T-helper 9 cell (primary cell): ENCODE data around the gene SLC2A2.

ENCODE experiments used
- DNase-seq: peaks from one replicate; pipeline ENCODE4 v3.0.0-alpha.2; 2020
- total RNA-seq, 2 donors: gene quantifications; one replicate each; lab custom pipeline; 2026; lab: John Stamatoyannopoulos, UW

The SLC2A2 gene
- total RNA-seq, result 0 reads per million in 2 donors

DNA sequence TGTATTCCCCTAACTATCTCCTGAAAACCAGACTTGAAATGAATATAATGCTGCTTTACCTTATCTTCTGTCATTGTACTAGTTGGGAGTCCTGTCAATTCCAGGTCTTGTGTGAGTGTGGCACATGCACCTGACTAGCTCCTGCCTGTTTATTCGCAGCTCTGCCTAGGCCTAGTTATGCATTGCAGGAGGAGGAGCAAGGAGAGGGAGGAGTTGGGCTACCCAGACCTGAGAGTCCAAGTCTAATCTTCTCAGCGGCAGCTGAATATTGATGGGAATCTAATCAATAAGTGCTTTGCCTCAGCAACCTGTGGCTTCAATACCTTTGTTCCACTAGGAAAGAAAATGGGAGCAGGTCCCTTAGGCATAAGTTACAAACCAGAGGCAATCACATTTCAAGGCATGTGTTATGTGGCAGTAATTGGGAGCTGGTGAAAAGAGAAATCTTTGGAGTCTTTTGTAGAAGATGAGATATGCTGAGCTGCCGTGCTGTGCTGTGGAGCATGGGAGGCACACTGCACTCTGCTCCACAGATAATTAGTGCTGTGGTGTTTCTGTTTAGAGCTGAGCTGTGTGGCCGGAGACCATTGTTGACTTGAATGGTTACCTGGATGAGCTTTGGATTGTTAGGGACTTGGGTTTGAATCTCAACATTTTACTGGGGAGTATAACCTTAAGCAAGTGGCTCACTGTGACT is at the start of gene SLC2A2:
Gene SLC2A2 (minus strand): TSS at position 124 of the 697 bp plus-strand sequence. CDS start 50 bp downstream, at position 74.
- no peak for DNase-seq

GRCh38 chr3:171072432-171072831 is 45.9 kb upstream of the SLC2A2 start:
- no peak for DNase-seq

DNA sequence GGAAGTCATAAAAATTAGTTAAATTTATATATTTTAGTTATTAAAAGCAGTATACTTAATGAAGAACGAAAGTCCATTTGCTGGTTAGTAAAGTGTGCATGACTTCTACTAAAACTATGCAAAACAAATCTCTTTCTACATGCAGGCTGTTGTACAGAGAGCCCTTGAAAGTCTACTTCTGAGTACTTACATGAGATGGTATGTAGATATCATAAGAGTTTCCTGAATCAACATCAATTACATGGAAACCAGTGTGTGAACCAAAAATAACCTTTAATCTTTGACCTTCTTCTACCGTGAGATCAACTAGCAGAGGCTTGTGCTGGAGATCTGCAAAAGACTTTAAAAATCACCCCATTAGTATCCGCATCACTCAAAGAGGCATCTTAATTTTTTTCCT is 42.1 kb upstream of the SLC2A2 start:
- no peak for DNase-seq

DNA sequence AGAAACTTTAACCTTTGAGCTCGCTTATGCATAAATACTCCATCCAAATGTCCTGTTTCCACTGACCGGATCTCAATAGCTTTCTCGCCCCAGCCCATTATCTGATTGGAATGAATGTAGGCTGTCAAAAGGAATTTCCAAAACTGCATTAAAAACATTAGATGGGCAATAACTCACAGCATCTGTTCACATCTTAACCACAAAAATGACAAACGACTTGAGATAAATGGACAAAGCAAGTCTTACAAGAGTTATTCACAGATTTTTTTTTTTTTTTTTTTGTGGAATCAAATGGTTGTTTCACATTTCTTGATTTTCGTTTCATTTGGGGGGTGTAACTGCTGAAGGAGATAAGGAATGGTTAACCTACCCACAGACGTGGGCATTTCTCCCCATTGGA is 39.7 kb upstream of the SLC2A2 start:
- DNase-seq, result no peak

GRCh38 chr3:171065732-171066131 is 39.2 kb upstream of the SLC2A2 start:
- DNase-seq, result no peak

- DNase-seq, result no peak
These were observed 37.9 kb upstream of the SLC2A2 start for GRCh38 chr3:171064461-171064860.

GRCh38 chr3:171061749-171062148 is 35.2 kb upstream of the SLC2A2 start:
- DNase-seq, result no peak

DNA sequence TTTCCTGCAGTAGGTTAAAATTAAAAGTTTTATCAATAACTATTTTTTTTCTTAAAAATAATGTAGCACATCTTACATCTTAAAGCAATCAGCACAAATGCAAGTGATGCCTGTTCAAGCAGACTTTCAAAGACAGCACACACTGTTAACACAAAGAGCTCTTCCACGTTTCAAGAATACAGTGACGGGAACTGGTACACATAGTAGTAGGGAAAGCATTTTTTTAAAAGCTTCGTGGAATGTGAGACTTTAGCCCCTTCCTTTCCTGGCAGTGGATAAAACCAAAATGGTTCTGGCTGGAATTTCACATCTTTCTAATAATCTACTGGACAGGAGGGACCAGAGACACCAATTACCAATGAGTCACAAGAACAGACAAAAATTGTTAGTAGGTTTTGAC is 33.5 kb upstream of the SLC2A2 start:
- DNase-seq, result no peak

- DNase-seq, result no peak
These were observed 32.5 kb upstream of the SLC2A2 start for GRCh38 chr3:171058873-171059603.

- DNase-seq, result no peak
These were observed 31.5 kb upstream of the SLC2A2 start for GRCh38 chr3:171058058-171058457.

- DNase-seq, result no peak
These were observed 30.6 kb upstream of the SLC2A2 start for GRCh38 chr3:171057072-171057471.

DNA sequence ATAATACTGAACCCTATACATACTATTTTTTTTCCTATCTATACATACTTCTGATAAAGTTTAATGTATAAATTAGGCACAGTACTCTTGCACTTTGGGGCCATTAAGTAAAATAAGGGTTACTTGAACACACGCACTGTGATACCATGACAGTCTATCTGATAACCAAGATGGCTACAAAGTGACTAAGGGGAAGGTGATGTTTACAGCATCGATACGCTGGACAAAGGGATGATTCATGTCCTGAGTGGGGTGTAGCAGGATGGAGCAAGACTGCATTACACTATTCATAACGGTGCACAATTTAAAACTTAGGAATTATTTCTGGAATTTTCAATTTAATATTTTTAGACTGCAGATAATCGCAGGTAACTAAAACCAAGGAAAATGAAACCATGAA is 30.0 kb upstream of the SLC2A2 start:
- DNase-seq, result no peak

DNA sequence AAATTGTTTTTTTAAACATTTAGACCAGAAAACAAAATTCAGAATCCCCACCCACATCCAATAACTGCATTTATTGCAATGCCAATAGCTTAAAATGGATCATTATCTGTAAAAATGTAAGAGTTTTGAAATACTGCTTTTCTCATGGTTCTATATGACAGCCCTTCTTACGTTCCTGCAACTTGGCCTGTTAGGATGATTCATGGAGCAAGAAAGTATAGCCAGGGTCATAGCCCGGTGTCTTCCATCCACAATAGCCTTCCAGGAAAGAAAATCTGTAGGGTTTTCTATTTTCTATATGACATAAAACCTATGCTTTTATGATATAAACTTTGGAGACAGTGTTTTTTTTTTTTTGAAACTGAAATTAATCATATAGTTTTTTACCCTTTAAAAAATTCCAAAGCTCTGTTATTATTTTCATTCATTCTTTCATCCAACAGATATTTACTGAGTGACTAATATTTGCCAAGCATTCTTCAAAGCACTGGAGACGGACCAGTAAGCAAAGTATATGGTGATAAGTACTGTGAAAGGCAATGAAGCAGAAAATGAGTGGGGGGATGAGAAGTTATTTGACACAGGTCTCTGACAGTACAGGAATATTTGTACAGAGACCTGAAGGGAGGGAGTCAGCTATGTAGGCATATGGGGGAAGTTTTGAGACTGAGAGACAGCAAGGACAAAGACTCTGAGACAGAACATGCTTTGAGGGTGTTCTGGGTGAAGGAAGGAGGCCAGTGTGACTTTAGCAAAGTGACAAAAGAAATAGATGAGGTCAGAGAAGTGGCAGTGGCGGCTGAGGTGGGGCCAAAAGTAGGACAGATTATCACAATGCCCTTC is 29.0 kb upstream of the SLC2A2 start:
- DNase-seq, result no peak

- no peak for DNase-seq
These were observed 28.4 kb upstream of the SLC2A2 start for GRCh38 chr3:171054921-171055320.

DNA sequence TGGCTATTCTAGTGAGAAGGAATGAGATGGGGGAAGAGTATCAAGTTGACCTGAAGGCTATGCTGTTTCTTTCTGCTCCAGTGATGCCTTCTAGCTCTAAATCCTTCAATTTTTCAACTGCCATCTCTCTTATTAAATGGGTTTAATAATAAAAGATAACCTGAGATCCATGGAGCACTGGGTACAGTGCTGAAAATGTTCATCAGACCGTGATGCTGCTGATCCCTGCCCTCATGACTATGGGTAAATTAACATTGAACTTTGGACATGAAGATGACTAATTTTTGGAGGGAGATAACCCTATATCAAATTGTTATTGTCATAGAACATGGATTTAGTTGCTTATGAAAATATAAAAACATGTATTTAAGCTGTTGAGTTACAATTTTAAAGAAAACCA is 27.7 kb upstream of the SLC2A2 start:
- no peak for DNase-seq

DNA sequence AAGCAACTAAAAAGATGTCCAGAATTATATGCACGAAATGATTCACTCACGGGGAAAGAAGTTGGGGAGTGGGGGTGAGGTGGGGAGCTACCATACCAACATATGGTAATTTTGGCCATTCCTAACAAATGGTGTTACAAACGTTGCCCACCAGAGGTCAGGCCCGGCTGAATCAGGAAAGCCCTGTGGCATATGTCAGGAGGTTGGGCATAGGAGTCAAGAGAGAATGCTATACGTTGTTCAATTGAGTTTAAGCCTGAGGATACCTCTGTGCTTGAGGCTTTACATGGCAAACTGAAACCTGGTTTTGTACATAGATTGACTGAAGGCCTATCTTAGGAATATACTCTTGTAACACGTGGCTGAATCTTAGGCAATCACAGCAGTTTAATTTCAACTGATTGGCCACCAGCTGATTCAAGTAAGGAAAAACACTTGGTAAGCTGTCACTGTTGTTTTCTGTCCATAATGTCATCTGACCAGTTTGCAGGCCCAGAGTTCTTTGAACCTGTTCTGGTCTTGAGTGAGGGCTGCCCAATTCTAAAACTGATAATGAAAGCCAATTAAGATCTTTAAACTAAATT is 23.4 kb upstream of the SLC2A2 start:
- DNase-seq, result peak; percentile 20

- no peak for DNase-seq
These were observed 20.2 kb upstream of the SLC2A2 start for GRCh38 chr3:171046760-171047159.

DNA sequence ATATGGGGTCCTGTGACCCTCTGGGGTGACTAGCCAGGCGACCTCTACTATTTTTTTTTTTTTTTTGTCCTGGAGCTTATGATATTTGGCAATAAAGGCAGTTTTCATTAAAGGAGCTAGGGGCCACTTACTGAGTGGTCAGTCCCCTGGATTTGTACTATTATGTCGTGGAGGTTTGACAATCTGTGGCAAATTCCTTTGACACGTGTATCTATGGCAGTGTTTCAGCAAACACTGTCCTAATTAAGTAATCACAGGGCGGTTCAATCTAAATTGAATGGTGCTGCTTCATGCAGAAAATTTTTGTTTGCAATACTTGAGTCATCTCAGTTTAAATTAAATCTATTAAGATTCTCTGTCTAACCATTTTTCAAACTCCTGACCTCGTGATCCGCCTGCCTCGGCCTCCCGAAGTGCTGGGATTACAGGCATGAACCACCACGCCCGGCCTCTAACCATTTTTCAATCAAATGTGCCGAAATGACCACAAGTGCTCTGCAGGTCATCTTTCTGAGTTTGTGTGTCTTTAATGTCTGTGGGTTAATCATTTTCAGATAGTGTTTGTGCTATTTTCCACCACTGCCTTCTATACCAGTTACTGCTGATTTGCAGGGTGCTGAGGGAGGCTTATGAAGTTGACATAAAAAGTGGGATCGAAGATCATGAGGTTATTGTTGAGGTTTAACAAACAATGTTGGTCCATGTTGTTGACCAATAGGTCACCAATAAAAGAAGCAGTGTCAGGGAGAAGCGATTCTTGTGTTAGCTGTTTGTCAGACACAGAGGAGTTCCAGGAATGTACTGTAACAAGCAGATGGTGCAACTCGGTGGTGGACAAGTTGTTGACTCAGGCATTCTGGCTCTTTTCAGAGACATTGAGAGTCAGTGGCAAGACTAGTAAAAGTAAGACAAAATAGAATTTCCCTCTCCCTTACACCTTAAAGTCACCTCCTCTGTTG is 18.6 kb upstream of the SLC2A2 start:
- DNase-seq, result no peak

GRCh38 chr3:171044384-171044783 is 17.9 kb upstream of the SLC2A2 start:
- DNase-seq, result no peak

GRCh38 chr3:171039674-171040073 is 13.2 kb upstream of the SLC2A2 start:
- no peak for DNase-seq

- DNase-seq, result no peak
These were observed 11.8 kb upstream of the SLC2A2 start for GRCh38 chr3:171038342-171038741.

GRCh38 chr3:171028779-171029232 is 2.3 kb upstream of the SLC2A2 start:
- no peak for DNase-seq
